Liver (tissue), 3 donors: ENCODE data around the gene NELFCD.

Experiments
- EGR1 ChIP-seq, 2 donors: IDR thresholded peaks; 2 replicates each; pipeline ENCODE4 v1.6.1; 2016 to 2018; ENCODE audit warnings: antibody characterized with exemption in 2 of 2, low read depth in 2 of 2
- FOXA1 ChIP-seq: IDR thresholded peaks from 2 replicates; pipeline ENCODE4 v1.6.1; 2016; ENCODE audit warnings: antibody characterized with exemption
- MAX ChIP-seq: IDR thresholded peaks from 2 replicates; pipeline ENCODE4 v1.6.1; 2016; ENCODE audit warnings: antibody characterized with exemption
- TF ChIP-seq, protein P1 (sequence below): fragments of 150-350 bp; IDR thresholded peaks from 2 replicates; pipeline ENCODE4 v1.5.1; 2017; ENCODE audit warnings: improper control_type of control experiment, low read depth, low read length; ENCODE audit not compliant: missing input control
- donor health status: healthy.
- donor health status: healthy.

GRCh38 chr20:58986286-58986967 lies 5.4 kb downstream of the NELFCD start:
- TF ChIP-seq, protein P1, sequence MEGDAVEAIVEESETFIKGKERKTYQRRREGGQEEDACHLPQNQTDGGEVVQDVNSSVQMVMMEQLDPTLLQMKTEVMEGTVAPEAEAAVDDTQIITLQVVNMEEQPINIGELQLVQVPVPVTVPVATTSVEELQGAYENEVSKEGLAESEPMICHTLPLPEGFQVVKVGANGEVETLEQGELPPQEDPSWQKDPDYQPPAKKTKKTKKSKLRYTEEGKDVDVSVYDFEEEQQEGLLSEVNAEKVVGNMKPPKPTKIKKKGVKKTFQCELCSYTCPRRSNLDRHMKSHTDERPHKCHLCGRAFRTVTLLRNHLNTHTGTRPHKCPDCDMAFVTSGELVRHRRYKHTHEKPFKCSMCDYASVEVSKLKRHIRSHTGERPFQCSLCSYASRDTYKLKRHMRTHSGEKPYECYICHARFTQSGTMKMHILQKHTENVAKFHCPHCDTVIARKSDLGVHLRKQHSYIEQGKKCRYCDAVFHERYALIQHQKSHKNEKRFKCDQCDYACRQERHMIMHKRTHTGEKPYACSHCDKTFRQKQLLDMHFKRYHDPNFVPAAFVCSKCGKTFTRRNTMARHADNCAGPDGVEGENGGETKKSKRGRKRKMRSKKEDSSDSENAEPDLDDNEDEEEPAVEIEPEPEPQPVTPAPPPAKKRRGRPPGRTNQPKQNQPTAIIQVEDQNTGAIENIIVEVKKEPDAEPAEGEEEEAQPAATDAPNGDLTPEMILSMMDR: no peak
- TF ChIP-seq FOXA1 (no peak), MAX (no peak), EGR1 (IDR thresholded peaks at IDR 0.05; ENCODE audit: low read depth in 2 of 2) (no peak)
